Loucy (cell line): ENCODE data around the gene ETHE1.

ENCODE experiments used
- H2AFZ ChIP-seq: fragments of 200-600 bp; sonication (generic); 2 replicates; pipeline ENCODE4 v1.6.0; 2016; ENCODE audit warnings: antibody characterized with exemption, mild to moderate bottlenecking, low read length, moderate library complexity
- H3F3A ChIP-seq: fragments of 200-600 bp; 2 replicates; pipeline ENCODE4 v1.6.0; 2016; ENCODE audit warnings: antibody characterized with exemption, low read depth, mild to moderate bottlenecking
- H3K27me3 ChIP-seq: fragments of 200-600 bp; sonication (generic); 2 replicates; pipeline ENCODE4 v1.6.1; 2014; ENCODE audit warnings: low read length, mild to moderate bottlenecking; ENCODE audit not compliant: insufficient read depth, poor library complexity, severe bottlenecking
- H3K36me3 ChIP-seq: fragments of 200-600 bp; sonication (generic); 2 replicates; pipeline ENCODE4 v1.6.1; 2016; ENCODE audit warnings: low read length; ENCODE audit not compliant: insufficient read depth
- H3K4me1 ChIP-seq: fragments of 200-600 bp; sonication (generic); 2 replicates; pipeline ENCODE4 v1.5.1; 2014; ENCODE audit warnings: low read length, mild to moderate bottlenecking; ENCODE audit not compliant: insufficient read depth, poor library complexity, severe bottlenecking
- H3K4me2 ChIP-seq: fragments of 200-600 bp; sonication (generic); 2 replicates; pipeline ENCODE4 v1.6.0; 2014; ENCODE audit warnings: antibody characterized with exemption, low read length, low read depth, mild to moderate bottlenecking; ENCODE audit not compliant: poor library complexity, severe bottlenecking
- H3K4me3 ChIP-seq: fragments of 200-600 bp; sonication (generic); 2 replicates; pipeline ENCODE4 v1.5.1; 2014; ENCODE audit warnings: low read length, mild to moderate bottlenecking, mixed read lengths; ENCODE audit not compliant: poor library complexity, severe bottlenecking
- H3K79me2 ChIP-seq: fragments of 200-600 bp; sonication (generic); 2 replicates; pipeline ENCODE4 v1.6.1; 2014; ENCODE audit warnings: low read length; ENCODE audit not compliant: insufficient read depth
- H3K9ac ChIP-seq: fragments of 200-600 bp; sonication (generic); 2 replicates; pipeline ENCODE4 v1.6.0; 2014; ENCODE audit warnings: mild to moderate bottlenecking, low read depth, low read length, moderate library complexity; ENCODE audit not compliant: poor library complexity, severe bottlenecking
- H3K9me2 ChIP-seq: fragments of 200-600 bp; sonication (generic); replicated peaks from 2 replicates; pipeline ENCODE4 v1.6.1; 2016; ENCODE audit warnings: low read depth, low read length, mixed read lengths
- H3K9me3 ChIP-seq: fragments of 200-600 bp; sonication (generic); 2 replicates; pipeline ENCODE4 v1.6.1; 2014; ENCODE audit warnings: mild to moderate bottlenecking, antibody characterized with exemption, low read length, low read depth; ENCODE audit not compliant: insufficient read depth
- H4K20me1 ChIP-seq: fragments of 200-600 bp; sonication (generic); 2 replicates; pipeline ENCODE4 v1.6.0; 2014; ENCODE audit warnings: antibody characterized with exemption, low read length, mild to moderate bottlenecking; ENCODE audit not compliant: insufficient read depth, poor library complexity, severe bottlenecking
- EZH2phosphoT487 ChIP-seq: fragments of 200-600 bp; IDR thresholded peaks from 2 replicates; pipeline ENCODE4 v1.6.1; 2018; ENCODE audit warnings: antibody characterized with exemption, mild to moderate bottlenecking, moderate library complexity, borderline replicate concordance
- TF ChIP-seq, protein P1 (sequence below): fragments of 200-600 bp; sonication (generic); conservative IDR thresholded peaks from 2 replicates; pipeline ENCODE4 v1.5.1; 2014; ENCODE audit warnings: mild to moderate bottlenecking, antibody characterized with exemption, low read length

Gene ETHE1

DNA sequence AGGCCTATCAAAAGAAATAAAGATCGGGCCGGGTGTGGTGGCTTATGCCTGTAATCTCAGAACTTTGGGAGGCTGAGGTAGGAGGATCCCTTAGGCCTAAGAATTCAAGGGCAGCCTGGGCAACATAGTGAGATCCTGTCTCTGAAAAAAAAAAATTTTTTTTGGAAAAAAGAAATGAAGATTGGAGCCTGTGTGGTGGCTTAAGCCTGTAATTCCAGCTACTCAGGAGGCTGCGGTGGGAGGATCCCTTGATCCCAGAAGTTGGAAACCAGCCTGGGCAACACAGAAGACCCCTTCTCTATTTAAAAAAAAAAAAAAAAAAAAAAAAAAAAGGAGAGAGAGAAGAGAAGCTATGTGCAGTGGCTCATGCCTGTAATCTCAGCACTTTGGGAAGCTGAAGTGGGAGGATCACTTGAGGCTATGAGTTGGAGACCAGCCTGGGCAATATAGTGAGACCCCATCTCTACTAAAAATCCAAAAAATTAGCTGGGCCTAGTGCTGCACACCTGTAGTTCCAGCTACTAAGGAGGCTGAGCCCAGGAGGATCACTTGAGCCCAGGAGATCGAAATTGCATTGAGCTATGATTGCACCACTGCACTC is 46.9 kb downstream of the ETHE1 start:
- Histone ChIP-seq H4K20me1 (no peaks in the 10 kb centered on the region), H3K4me2 (no peak overlapping the region), H3K79me2 (no peaks in the 10 kb centered on the region), H2AFZ (no peak overlapping the region), H3K4me3 (no peak overlapping the region), H3K9me3 (no peaks in the 10 kb centered on the region), H3F3A (no peaks in the 10 kb centered on the region), H3K4me1 (no peaks in the 10 kb centered on the region), H3K36me3 (no peaks in the 10 kb centered on the region), H3K9me2 (no peaks in the 10 kb centered on the region), H3K9ac (no peak overlapping the region), H3K27me3 (no peaks in the 10 kb centered on the region)
- TF ChIP-seq, protein P1, sequence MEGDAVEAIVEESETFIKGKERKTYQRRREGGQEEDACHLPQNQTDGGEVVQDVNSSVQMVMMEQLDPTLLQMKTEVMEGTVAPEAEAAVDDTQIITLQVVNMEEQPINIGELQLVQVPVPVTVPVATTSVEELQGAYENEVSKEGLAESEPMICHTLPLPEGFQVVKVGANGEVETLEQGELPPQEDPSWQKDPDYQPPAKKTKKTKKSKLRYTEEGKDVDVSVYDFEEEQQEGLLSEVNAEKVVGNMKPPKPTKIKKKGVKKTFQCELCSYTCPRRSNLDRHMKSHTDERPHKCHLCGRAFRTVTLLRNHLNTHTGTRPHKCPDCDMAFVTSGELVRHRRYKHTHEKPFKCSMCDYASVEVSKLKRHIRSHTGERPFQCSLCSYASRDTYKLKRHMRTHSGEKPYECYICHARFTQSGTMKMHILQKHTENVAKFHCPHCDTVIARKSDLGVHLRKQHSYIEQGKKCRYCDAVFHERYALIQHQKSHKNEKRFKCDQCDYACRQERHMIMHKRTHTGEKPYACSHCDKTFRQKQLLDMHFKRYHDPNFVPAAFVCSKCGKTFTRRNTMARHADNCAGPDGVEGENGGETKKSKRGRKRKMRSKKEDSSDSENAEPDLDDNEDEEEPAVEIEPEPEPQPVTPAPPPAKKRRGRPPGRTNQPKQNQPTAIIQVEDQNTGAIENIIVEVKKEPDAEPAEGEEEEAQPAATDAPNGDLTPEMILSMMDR: no peak
- no peak for TF ChIP-seq EZH2phosphoT487

DNA sequence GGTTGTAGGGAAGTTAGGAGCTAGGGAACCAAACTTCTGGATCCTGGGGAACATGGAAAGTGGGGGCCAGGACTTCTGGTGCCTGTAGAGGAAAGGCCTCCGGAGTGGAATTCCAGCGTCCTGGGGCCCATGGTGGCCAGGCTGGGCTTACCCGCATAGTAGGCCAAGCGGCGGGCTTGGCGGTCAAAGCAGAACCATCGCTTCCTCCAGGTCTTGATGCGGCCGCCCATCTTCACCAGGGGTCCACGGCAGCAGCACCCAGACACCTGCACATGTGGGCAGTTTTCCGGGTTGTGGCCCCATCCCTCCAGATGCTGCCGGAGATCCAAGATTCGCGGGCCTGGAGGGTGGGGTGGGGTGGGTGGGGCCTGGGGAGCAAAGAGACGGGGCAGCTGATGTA is 47.8 kb downstream of the ETHE1 start:
- Histone ChIP-seq H3K9ac (no peak overlapping the region), H3K36me3 (no peaks in the 10 kb centered on the region), H3K4me1 (no peaks in the 10 kb centered on the region), H3K9me2 (no peaks in the 10 kb centered on the region), H3F3A (no peaks in the 10 kb centered on the region), H3K79me2 (no peaks in the 10 kb centered on the region), H3K27me3 (no peaks in the 10 kb centered on the region), H3K9me3 (no peaks in the 10 kb centered on the region), H3K4me3 (no peak overlapping the region), H2AFZ (no peak overlapping the region), H3K4me2 (no peak overlapping the region), H4K20me1 (no peaks in the 10 kb centered on the region)
- TF ChIP-seq, protein P1: no peak
- no peak for TF ChIP-seq EZH2phosphoT487

DNA sequence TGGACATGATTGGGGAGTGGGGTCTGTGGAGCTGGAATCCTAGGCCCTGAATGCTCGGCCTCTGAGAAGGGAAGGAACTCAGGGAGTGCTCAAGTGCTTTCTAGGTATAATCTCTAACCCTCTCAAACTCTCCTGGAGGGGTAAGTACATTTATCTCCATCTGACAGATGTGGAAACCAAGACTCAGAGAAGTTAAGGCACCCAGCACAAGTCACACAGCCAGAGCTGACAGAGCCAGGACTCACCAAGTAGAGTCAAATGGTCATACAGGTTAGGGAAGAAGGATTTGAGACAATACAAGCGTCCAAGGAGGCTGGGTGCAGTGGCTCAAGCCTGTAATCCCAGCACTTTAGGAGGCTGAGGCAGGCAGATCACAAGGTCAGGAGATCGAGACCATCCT is 48.7 kb downstream of the ETHE1 start:
- H3K4me3 ChIP-seq: no peak overlapping the region
- TF ChIP-seq, protein P1: no peak
- no peak for TF ChIP-seq EZH2phosphoT487
- H4K20me1 ChIP-seq: no peaks in the 10 kb centered on the region
- H3K4me2 ChIP-seq: no peak overlapping the region
- no peaks in the 10 kb centered on the region for H3K9me3 ChIP-seq
- H3K79me2 ChIP-seq: no peaks in the 10 kb centered on the region
- H3K4me1 ChIP-seq: no peaks in the 10 kb centered on the region
- no peaks in the 10 kb centered on the region for H3K27me3 ChIP-seq
- no peak overlapping the region for H3K9ac ChIP-seq
- no peaks in the 10 kb centered on the region for H3K36me3 ChIP-seq
- no peaks in the 10 kb centered on the region for H3F3A ChIP-seq
- no peak overlapping the region for H2AFZ ChIP-seq
- no peaks in the 10 kb centered on the region for H3K9me2 ChIP-seq
